Right atrium auricular region (tissue), 2 donors: ENCODE data around the gene FAM193B. TPM values are rescaled to one million over a fixed set of nuclear protein-coding genes. Genes with fewer than 3 reads are reported as not detected.
A peak's percentile ranks its signal among the peaks of the same experiment; 100 is the strongest.

Experiments used
- DNase-seq: peaks from one replicate; pipeline ENCODE4 v3.0.0-alpha.2; 2019; ENCODE audit warnings: low spot score
- H3K27ac ChIP-seq, 2 donors: fragments of 200-600 bp; sonication (generic); 1 replicate in 1 of 2; 2 replicates in 1 of 2; pipeline ENCODE4 v1.5.1; 2016 to 2019
- H3K27me3 ChIP-seq, 2 donors: fragments of 200-600 bp; sonication (generic); one replicate each; pipeline versions ENCODE4 v1.5.1 to v1.6.0; 2017 to 2019
- H3K36me3 ChIP-seq: fragments of 200-600 bp; sonication (generic); one replicate; pipeline ENCODE4 v1.5.1; 2016
- H3K4me1 ChIP-seq, 2 donors: fragments of 200-600 bp; sonication (generic); one replicate each; pipeline versions ENCODE4 v1.5.1 to v1.6.0; 2017 to 2019
- H3K4me3 ChIP-seq, 2 donors: fragments of 200-600 bp; sonication (generic); 1 replicate in 1 of 2; 2 replicates in 1 of 2; pipeline ENCODE4 v1.5.1; 2017 to 2019; ENCODE audit warnings: mild to moderate bottlenecking in 1 of 2, moderate library complexity in 1 of 2
- H3K9me3 ChIP-seq, 2 donors: fragments of 200-600 bp; sonication (generic); one replicate each; pipeline ENCODE4 v1.5.1; 2019
- total RNA-seq, 2 donors: library from RNA; depleted of rRNA; stranded (reverse); fragments of >200 nt; gene quantifications; one replicate each; pipeline ENCODE4 v1.1.0, GENCODE V29; 2016
- TF ChIP-seq, protein P1 (sequence below), 2 donors: fragments of 200-600 bp; sonication (generic); IDR thresholded peaks; one replicate each; pipeline ENCODE4 v1.5.1; 2019; ENCODE audit warnings: antibody characterized with exemption in 2 of 2

Gene FAM193B
- total RNA-seq, 2 donors from 2014 or later = 9.8 to 20.7 TPM

DNA sequence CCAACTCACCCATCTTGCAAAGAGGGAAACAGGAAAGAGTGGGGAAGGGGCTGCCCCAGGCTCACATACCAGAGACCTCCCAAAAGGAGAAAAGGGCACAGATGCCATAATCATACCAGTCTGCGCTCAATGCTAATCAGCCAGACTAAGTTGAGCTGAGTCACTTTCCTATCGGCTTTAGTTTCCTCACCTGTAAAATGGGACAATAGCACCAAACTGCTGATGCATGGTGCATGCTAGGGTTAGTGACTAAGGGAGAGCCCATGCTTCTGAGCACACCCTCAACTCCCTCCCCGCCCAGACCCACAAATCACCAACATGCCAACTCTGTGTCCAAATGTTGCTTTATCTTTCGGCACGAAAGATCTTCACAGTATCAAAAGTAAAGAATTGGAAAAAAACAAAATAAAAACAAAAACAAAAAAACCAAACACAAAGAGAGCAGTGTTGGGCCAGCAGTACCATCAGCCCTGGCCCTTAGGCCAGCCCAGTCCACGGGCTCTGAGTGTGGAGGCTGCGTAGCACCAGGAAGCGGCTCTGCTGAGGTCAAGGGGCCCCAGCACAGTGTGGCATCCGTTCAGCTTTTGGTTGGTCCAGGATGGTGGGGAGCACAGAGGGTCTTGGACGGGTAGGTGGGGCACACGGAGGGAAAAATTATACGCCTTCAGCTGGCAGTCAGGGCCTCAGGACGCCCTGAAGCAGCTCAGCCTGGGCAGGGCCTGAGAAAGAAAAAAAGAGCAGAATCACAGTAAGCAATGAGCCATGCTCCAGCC lies 34.7 kb downstream of the FAM193B start:
- TF ChIP-seq, protein P1, sequence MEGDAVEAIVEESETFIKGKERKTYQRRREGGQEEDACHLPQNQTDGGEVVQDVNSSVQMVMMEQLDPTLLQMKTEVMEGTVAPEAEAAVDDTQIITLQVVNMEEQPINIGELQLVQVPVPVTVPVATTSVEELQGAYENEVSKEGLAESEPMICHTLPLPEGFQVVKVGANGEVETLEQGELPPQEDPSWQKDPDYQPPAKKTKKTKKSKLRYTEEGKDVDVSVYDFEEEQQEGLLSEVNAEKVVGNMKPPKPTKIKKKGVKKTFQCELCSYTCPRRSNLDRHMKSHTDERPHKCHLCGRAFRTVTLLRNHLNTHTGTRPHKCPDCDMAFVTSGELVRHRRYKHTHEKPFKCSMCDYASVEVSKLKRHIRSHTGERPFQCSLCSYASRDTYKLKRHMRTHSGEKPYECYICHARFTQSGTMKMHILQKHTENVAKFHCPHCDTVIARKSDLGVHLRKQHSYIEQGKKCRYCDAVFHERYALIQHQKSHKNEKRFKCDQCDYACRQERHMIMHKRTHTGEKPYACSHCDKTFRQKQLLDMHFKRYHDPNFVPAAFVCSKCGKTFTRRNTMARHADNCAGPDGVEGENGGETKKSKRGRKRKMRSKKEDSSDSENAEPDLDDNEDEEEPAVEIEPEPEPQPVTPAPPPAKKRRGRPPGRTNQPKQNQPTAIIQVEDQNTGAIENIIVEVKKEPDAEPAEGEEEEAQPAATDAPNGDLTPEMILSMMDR (IDR thresholded peaks at IDR 0.05) = no peak
- H3K27ac ChIP-seq = no peak overlapping the region
- peaks cover 61% of the 10 kb centered on the region for H3K36me3 ChIP-seq
- no peaks in the 10 kb centered on the region for H3K27me3 ChIP-seq
- no peaks in the 10 kb centered on the region for H3K9me3 ChIP-seq
- no peak for DNase-seq
- peaks cover 0 to 22% of the 10 kb centered on the region in 2 donors for H3K4me1 ChIP-seq
- no peak overlapping the region for H3K4me3 ChIP-seq

DNA sequence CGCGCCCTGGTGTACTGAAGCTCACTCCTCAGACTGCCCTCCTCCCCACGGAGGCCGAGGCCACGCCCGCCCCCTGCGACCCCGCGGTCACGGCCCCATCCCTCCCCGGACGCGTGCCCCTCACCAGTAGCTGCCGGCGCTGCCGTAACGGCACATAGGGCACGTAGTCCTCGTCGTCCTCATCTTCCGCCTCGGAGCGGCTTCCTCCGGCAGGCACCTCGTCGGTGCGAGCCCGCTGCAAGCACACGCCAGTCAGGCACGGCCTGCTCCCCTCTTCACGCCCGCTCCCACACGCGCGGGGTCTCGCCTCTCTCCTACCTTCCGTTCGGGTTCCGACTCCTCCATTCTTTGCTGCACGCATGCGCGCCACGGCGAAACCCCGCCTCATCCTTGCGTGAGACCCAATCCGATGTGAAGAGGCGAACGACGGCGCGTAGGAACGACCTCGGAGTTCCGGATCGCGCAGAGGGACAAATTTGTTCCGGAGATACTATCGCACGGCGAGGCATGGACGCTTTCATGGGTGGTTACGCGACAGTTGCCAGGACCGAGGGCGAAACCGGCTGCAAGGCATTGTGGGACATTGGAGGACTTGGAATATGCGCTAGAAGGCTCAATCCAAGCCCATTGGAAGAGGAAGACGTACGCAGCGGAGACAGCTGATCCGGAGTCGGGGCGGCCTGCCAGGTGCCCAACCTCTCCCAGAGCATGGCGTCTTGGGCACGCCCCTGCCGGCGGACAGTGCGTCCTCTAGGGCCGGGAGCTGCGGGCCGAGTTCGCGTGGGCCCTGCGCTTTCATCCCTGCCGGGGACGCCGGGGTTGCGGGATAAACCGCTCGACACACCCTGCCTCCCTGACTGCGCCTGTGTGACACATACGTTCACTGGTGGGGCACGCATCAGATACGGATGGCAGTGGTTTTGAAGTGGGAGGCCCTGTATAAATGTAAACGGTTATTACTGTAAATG lies 37.5 kb downstream of the FAM193B start, which contains the start of gene DDX41:
Gene DDX41 (minus strand): TSS at position 361 of the 968 bp plus-strand sequence. CDS start 16 bp downstream, at position 345.
- TF ChIP-seq, protein P1 (IDR thresholded peaks at IDR 0.05) = peak in 1 of 2 donors; percentile 34
- peak; percentile 98 for DNase-seq
- H3K4me1 ChIP-seq = peaks cover 0 to 22% of the 10 kb centered on the region in 2 donors
- H3K27me3 ChIP-seq = no peaks in the 10 kb centered on the region
- H3K27ac ChIP-seq = peak within 1 kb of the TSS; percentile 86 to 94
- H3K9me3 ChIP-seq = no peaks in the 10 kb centered on the region
- peaks cover 67% of the 10 kb centered on the region for H3K36me3 ChIP-seq
- H3K4me3 ChIP-seq = peak within 1 kb of the TSS; percentile 83 to 95

DNA sequence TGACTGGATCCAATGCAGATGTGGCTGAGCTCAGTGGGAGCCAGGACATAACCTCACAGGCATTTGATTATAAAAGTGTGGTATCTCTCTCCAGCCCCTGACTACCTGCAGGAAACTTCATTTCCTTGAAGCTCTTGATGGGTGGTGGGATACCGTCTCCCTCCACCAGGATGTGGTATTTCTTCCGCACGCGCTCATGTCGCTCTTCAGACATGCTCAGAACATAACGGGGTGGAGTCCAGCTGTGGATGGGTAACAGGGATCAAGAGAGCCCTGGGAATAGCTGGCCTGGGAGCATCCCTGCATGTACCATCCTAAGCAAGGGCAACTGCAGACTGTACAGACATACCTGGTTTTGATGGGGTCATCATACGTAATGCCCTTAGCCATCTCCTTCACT lies 38.8 kb downstream of the FAM193B start:
- Histone ChIP-seq H3K27me3 (no peaks in the 10 kb centered on the region), H3K4me3 (peak overlapping the region in 1 of 2 donors; percentile 83), H3K4me1 (peaks cover 0 to 22% of the 10 kb centered on the region in 2 donors), H3K9me3 (no peaks in the 10 kb centered on the region), H3K36me3 (peaks cover 66% of the 10 kb centered on the region), H3K27ac (no peak overlapping the region)
- DNase-seq = no peak
- TF ChIP-seq, protein P1 (IDR thresholded peaks at IDR 0.05) = no peak

DNA sequence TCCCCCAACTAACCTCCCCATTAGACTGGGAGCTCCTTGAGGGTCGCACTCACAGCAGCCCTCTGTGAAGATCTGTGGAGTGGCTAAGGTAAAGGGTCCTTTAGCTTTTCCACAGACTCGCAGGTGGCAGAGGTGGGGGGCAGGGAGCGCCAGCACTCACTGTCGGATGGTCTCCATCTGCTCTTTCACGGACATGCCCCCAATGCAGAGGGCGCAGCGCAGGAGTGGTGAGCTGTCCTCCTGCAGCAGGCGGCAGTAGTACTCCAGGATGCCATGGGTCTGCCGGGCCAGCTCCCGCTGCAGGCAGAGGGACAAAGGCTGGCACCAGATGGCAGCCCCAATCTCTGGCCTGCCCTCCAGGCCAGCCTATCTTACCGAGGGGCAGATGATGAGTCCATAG lies 39.8 kb downstream of the FAM193B start:
- H3K27ac ChIP-seq = no peak overlapping the region
- H3K27me3 ChIP-seq = no peaks in the 10 kb centered on the region
- H3K4me1 ChIP-seq = peaks cover 0 to 29% of the 10 kb centered on the region in 2 donors
- H3K9me3 ChIP-seq = no peaks in the 10 kb centered on the region
- peaks cover 55% of the 10 kb centered on the region for H3K36me3 ChIP-seq
- H3K4me3 ChIP-seq = no peak overlapping the region
- TF ChIP-seq, protein P1 (IDR thresholded peaks at IDR 0.05) = no peak
- no peak for DNase-seq

- no peak for DNase-seq
- peaks cover 52% of the 10 kb centered on the region for H3K36me3 ChIP-seq
These were observed 40.9 kb downstream of the FAM193B start for GRCh38 chr5:177513500-177513899.

More at GRCh38 chr5:177513500-177513899, 40.9 kb downstream of the FAM193B start:
- TF ChIP-seq, protein P1 (IDR thresholded peaks at IDR 0.05) = no peak
- no peaks in the 10 kb centered on the region for H3K9me3 ChIP-seq
- H3K4me1 ChIP-seq = peaks cover 0 to 27% of the 10 kb centered on the region in 2 donors
- H3K27ac ChIP-seq = no peak overlapping the region
- no peak overlapping the region for H3K4me3 ChIP-seq
- no peaks in the 10 kb centered on the region for H3K27me3 ChIP-seq
